Common myeloid progenitor, CD34-positive (primary cell): ENCODE data around the gene KCNQ2.
"Not testable (repeated sequence)": the region's sequence is repeated elsewhere in the genome, so short reads cannot be mapped to it uniquely, and the experiment has no call there.

Experiments used
- CTCF ChIA-PET: fragments of 350-600 bp; sonication (Branson Sonifier 250); formaldehyde crosslinking; loops from one replicate; lab custom pipeline; 2021; ENCODE audit warnings: antibody characterized with exemption; lab: Charles Lee
- POLR2A ChIA-PET: fragments of 350-600 bp; sonication (Branson Sonifier 250); formaldehyde crosslinking; loops from one replicate; lab custom pipeline; 2021; ENCODE audit warnings: antibody characterized with exemption; lab: Charles Lee
- DNase-seq, 3 donors: peaks; one replicate each; pipeline versions ENCODE4 v3.0.0 to v3.0.0-alpha.2; 2013
- H3K27ac ChIP-seq, 2 experiments: 1 replicate in 1 of 2; 2 replicates in 1 of 2; pipeline ENCODE4 v1.7.0; 2013; ENCODE audit warnings: inconsistent platforms in 2 of 2, low read length in 2 of 2, mild to moderate bottlenecking in 2 of 2, low read depth in 1 of 2, moderate library complexity in 1 of 2; ENCODE audit not compliant: severe bottlenecking in 2 of 2, insufficient read depth in 1 of 2, poor library complexity in 1 of 2
- H3K27me3 ChIP-seq, 5 experiments: replicated peaks in 2 of 5; 1 replicate in 3 of 5; 2 replicates in 2 of 5; pipeline versions ENCODE4 v1.6.1 to v1.7.0; 2013; ENCODE audit warnings: low read length in 4 of 5, mild to moderate bottlenecking in 2 of 5, moderate library complexity in 2 of 5, inconsistent platforms in 1 of 5; ENCODE audit not compliant: insufficient read depth in 5 of 5, control insufficient read depth in 4 of 5
- H3K36me3 ChIP-seq, 4 experiments: 1 replicate in 2 of 4; 2 replicates in 2 of 4; pipeline versions ENCODE4 v1.6.1 to v1.7.0; 2013; ENCODE audit warnings: low read length in 3 of 4, control low read depth in 1 of 4, mild to moderate bottlenecking in 1 of 4; ENCODE audit not compliant: control insufficient read depth in 4 of 4, insufficient read depth in 4 of 4
- H3K4me1 ChIP-seq, 4 experiments: 1 replicate in 3 of 4; 2 replicates in 1 of 4; pipeline versions ENCODE4 v1.6.1 to v1.7.1; 2013; ENCODE audit warnings: low read length in 3 of 4, mild to moderate bottlenecking in 3 of 4, control low read depth in 1 of 4, inconsistent platforms in 1 of 4, moderate library complexity in 1 of 4; ENCODE audit not compliant: control insufficient read depth in 4 of 4, insufficient read depth in 4 of 4; ENCODE audit errors: control extremely low read depth in 1 of 4
- H3K4me3 ChIP-seq, 7 experiments: 1 replicate in 4 of 7; 2 replicates in 3 of 7; pipeline versions ENCODE4 v1.5.1 to v1.7.0; 2013; ENCODE audit warnings: mild to moderate bottlenecking in 7 of 7, low read length in 6 of 7, moderate library complexity in 6 of 7, inconsistent platforms in 2 of 7, low read depth in 2 of 7, control low read depth in 1 of 7; ENCODE audit not compliant: insufficient read depth in 4 of 7, control insufficient read depth in 1 of 7; ENCODE audit errors: extremely low read depth in 1 of 7
- H3K9me3 ChIP-seq, 5 experiments: 1 replicate in 4 of 5; 2 replicates in 1 of 5; pipeline versions ENCODE4 v1.6.1 to v1.7.1; 2013; ENCODE audit warnings: low read length in 4 of 5, mild to moderate bottlenecking in 2 of 5, inconsistent platforms in 1 of 5, low read depth in 1 of 5, moderate library complexity in 1 of 5; ENCODE audit not compliant: control insufficient read depth in 4 of 5, insufficient read depth in 2 of 5; ENCODE audit errors: control extremely low read depth in 1 of 5
- WGBS: methylation state at CpG from one replicate; pipeline ENCODE4 v1.1.5; 2013; ENCODE audit not compliant: insufficient coverage; 5-methylcytosine and 5-hydroxymethylcytosine counted together

KCNQ2 gene

GRCh38 chr20:63484651-63485403, 12.4 kb upstream of the KCNQ2 start:
- H3K9me3 ChIP-seq, result peaks cover 0 to 4% (median 0%) of the 10 kb centered on the region in 5 experiments
- no peaks in the 10 kb centered on the region for H3K36me3 ChIP-seq
- ChIA-PET CTCF (interaction anchor here (0.7 to 2.3 kb wide), 5 partner anchors 9 to 342 kb away, joined by 3 to 12 read pairs (median 3); no protein-coding TSS in a partner anchor), POLR2A (interaction anchor here (0.6 kb wide), 1 partner anchor 12 kb away, joined by 3 read pairs; no protein-coding TSS in a partner anchor)
- DNase-seq, result no peak
- peaks cover 0 to 10% (median 3%) of the 10 kb centered on the region in 4 experiments for H3K4me1 ChIP-seq
- H3K27me3 ChIP-seq, result peaks cover 0 to 72% (median 14%) of the 10 kb centered on the region in 5 experiments
- no peak overlapping the region for H3K4me3 ChIP-seq
- 82% methylated on average over 11 of the region's 18 CpGs for WGBS
- H3K27ac ChIP-seq, result no peak overlapping the region

DNA sequence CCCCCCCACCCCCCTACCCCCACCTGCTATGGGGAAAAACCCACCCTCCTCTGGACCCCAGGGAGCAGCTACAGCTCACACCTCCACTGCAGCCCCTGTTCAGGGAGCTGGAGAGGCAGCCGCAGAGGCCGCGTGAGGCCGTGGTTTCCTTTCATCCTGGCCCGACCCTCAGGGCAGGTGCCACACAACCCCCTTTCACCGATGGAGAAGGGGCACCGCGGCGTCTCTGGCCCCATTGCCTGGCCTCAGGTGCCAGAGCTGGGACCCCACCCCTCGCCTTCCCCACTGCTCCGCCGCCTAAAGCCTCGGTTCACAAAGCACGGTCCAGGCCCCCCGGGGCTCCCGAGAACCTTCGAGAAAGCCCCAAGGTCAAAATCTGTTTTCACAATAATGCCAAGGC, 11.8 kb upstream of the KCNQ2 start:
- Histone ChIP-seq H3K36me3 (no peaks in the 10 kb centered on the region), H3K27me3 (peaks cover 0 to 71% (median 13%) of the 10 kb centered on the region in 5 experiments), H3K4me1 (peaks cover 0 to 10% (median 3%) of the 10 kb centered on the region in 4 experiments), H3K9me3 (peaks cover 0 to 4% (median 0%) of the 10 kb centered on the region in 5 experiments), H3K4me3 (no peak overlapping the region), H3K27ac (no peak overlapping the region)
- no peak for DNase-seq
- ChIA-PET CTCF (interaction anchor here (0.7 to 2.3 kb wide), 5 partner anchors 9 to 342 kb away, joined by 3 to 12 read pairs (median 3); no protein-coding TSS in a partner anchor), POLR2A (interaction anchor here (0.6 kb wide), 1 partner anchor 12 kb away, joined by 3 read pairs; no protein-coding TSS in a partner anchor)
- 50% methylated on average over 16 of the region's 17 CpGs for WGBS

DNA sequence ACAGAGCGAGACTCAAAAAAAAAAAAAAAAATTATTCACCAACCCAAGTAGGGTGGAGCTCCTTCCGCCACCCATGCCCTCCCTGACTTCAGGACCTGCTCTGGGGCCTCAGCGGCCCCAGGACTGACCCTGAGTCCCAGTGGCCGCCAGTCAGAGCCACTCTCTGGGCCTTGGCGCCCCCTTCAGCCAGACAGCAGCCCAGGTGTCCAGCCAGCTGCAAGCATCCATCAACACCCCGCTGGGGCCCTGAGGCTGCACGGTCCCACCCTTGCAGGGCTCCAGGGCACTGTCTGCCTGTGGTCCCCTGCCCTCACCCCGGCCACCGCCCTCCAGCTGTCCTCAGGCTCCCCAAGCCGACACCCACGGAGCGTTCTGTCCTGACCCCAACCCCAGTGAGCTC, 11.4 kb upstream of the KCNQ2 start:
- Histone ChIP-seq H3K36me3 (no peaks in the 10 kb centered on the region), H3K4me3 (no peak overlapping the region), H3K9me3 (peaks cover 0 to 4% (median 0%) of the 10 kb centered on the region in 5 experiments), H3K27ac (no peak overlapping the region), H3K4me1 (peaks cover 0 to 10% (median 3%) of the 10 kb centered on the region in 4 experiments), H3K27me3 (peaks cover 0 to 71% (median 12%) of the 10 kb centered on the region in 5 experiments)
- ChIA-PET POLR2A (interaction anchor here (0.6 kb wide), 1 partner anchor 13 kb away, joined by 3 read pairs; no protein-coding TSS in a partner anchor), CTCF (interaction anchor here (0.8 to 2.3 kb wide), 4 partner anchors 10 to 341 kb away, joined by 3 to 12 read pairs (median 3); no protein-coding TSS in a partner anchor)
- 73% methylated on average over 7 of the region's 12 CpGs for WGBS
- no peak for DNase-seq

- POLR2A ChIA-PET, result no interaction called here
- Histone ChIP-seq H3K4me3 (no peak overlapping the region), H3K27ac (no peak overlapping the region), H3K9me3 (peaks cover 0 to 4% (median 0%) of the 10 kb centered on the region in 5 experiments), H3K4me1 (peaks cover 0 to 7% (median 3%) of the 10 kb centered on the region in 4 experiments), H3K36me3 (no peaks in the 10 kb centered on the region), H3K27me3 (peaks cover 0 to 74% (median 14%) of the 10 kb centered on the region in 5 experiments)
- 77% methylated on average over 5 of the region's 11 CpGs for WGBS
- CTCF ChIA-PET, result interaction anchor here (1.1 to 1.6 kb wide), 2 partner anchors 11 to 15 kb away, joined by 3 read pairs; no protein-coding TSS in a partner anchor
- DNase-seq, result no peak
These were observed 9.6 kb upstream of the KCNQ2 start for GRCh38 chr20:63482021-63482587.

DNA sequence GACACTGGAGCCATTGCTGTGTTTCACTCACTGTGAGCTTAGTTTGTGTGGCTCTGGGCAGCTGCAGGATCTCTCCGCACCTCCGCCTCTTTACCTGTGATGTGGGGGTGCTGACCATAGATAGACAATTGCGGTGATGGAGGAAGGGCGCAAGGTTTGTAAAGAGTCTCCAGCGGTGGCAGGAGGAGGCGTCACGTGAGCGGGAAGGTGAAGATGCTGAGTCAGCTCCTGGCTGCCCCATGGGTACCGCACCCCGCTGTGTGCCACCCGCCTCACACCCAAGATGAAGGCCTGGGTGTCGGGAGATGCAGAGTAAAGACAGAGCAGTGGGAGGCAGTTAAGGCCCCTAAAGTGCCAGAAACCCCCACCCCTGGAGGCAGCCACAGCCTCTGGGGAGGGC, 9.0 kb upstream of the KCNQ2 start:
- DNase-seq, result no peak
- Histone ChIP-seq H3K9me3 (peaks cover 0 to 4% (median 0%) of the 10 kb centered on the region in 5 experiments), H3K4me3 (no peak overlapping the region), H3K27ac (no peak overlapping the region), H3K36me3 (no peaks in the 10 kb centered on the region), H3K4me1 (peaks cover 0 to 7% (median 3%) of the 10 kb centered on the region in 4 experiments), H3K27me3 (peaks cover 0 to 76% (median 18%) of the 10 kb centered on the region in 5 experiments)
- WGBS, result 58% methylated on average over 12 of the region's 12 CpGs
- ChIA-PET POLR2A (no interaction called here), CTCF (interaction anchor here (1.1 to 1.6 kb wide), 2 partner anchors 12 to 15 kb away, joined by 3 read pairs; no protein-coding TSS in a partner anchor)

DNA sequence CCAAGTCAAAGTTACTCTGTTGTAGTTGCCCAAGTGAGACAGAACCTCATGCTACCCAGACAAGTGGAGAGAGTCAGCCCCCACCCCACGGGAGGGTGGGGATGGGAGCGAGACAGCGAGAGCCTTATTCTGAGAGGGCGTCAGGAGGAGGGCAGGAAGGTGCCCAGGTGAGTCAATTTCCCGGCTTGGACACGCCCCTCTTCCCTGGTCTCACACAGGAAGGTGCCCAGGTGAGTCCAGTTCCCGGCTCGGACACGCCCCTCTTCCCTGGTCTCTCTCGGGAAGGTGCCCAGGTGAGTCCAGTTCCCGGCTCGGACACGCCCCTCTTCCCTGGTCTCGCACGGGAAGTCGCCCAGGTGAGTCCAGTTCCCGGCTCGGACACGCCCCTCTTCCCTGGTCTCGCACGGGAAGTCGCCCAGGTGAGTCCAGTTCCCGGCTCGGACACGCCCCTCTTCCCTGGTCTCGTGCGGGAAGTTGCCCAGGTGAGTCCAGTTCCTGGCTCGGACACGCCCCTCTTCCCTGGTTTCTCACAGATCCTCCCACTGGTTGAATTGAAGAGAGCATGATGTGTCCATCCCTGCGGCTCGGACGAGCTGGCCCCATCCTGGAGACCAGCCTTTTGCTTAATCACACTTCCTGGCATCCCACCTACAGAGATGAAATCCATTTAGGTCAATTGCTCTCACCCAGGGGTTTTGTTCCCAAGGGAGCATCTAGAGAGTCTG, 7.4 kb upstream of the KCNQ2 start:
- H3K27me3 ChIP-seq, result peaks cover 0 to 85% (median 24%) of the 10 kb centered on the region in 5 experiments
- H3K4me1 ChIP-seq, CTCF ChIA-PET, H3K4me3 ChIP-seq, H3K27ac ChIP-seq, H3K36me3 ChIP-seq, DNase-seq, POLR2A ChIA-PET, H3K9me3 ChIP-seq: not testable (repeated sequence)
- WGBS, result 80% methylated on average over 21 of the region's 32 CpGs
